GM12865 (cell line): ENCODE measurements around the gene NDUFA11.
"Not testable (repeated sequence)": the region's sequence is repeated elsewhere in the genome, so short reads cannot be mapped to it uniquely, and the experiment has no call there.

ENCODE experiments used
- DNase-seq: peaks from one replicate; pipeline ENCODE4 v3.0.0; 2010; ENCODE audit warnings: low read depth
- H3K4me3 ChIP-seq: 2 replicates; pipeline ENCODE4 v1.5.1; 2011; ENCODE audit warnings: mild to moderate bottlenecking, low read depth, low read length, control low read depth
- CTCF ChIP-seq: IDR thresholded peaks from 2 replicates; pipeline ENCODE4 v1.5.1; 2011; ENCODE audit warnings: low read length, control low read depth, low read depth, inconsistent platforms; ENCODE audit not compliant: insufficient read depth; ENCODE audit errors: missing control alignments

Gene NDUFA11

GRCh38 chr19:5880604-5881078 is 22.9 kb downstream of the NDUFA11 start:
- H3K4me3 ChIP-seq = no peak overlapping the region
- DNase-seq = no peak
- TF ChIP-seq CTCF = no peak

GRCh38 chr19:5880196-5880595 is 23.4 kb downstream of the NDUFA11 start:
- TF ChIP-seq CTCF = no peak
- no peak overlapping the region for H3K4me3 ChIP-seq

DNA sequence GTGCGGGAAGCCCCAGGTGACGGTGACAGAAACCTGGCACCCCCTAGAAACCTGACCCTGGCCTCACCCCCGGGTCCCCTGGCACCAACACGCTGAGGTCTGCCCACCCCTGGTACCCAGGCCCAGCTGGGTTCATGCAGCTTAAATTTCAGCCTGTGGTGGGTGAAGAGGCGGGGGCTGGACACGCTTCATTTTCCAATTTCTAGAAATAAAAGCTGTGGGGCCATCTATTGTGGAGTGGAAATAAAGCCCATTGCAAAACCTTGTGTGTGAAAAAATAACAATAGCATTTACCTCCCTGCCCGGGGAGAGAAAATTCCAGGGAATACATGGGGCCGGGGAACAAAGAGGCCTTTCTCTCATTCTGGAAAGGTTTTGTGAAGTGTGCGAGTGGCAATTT is 25.7 kb downstream of the NDUFA11 start:
- no peak overlapping the region for H3K4me3 ChIP-seq
- TF ChIP-seq CTCF = no peak
- DNase-seq = no peak

More at GRCh38 chr19:5880196-5880595, 23.4 kb downstream of the NDUFA11 start:
- DNase-seq = no peak

DNA sequence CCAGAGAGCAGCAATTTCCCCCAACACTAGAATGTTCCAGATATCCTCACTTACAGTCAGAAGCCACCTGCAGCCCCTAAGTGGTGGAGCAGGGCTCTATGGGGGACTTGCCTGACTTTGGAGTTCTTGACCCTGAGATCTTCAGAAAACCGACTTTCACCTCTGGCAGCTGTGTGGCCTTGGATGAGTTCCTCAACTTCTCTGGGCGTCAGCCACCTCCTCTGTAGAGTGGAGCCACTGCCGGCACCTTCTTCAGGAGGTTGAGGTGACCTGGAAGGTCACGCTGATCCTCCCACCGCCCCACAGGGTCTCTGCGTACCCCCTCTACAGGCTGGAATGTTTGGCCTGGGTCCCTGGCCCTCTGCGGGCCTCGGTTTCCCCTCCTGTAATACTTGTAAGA is 26.2 kb downstream of the NDUFA11 start:
- TF ChIP-seq CTCF = no peak
- no peak overlapping the region for H3K4me3 ChIP-seq
- DNase-seq = no peak

DNA sequence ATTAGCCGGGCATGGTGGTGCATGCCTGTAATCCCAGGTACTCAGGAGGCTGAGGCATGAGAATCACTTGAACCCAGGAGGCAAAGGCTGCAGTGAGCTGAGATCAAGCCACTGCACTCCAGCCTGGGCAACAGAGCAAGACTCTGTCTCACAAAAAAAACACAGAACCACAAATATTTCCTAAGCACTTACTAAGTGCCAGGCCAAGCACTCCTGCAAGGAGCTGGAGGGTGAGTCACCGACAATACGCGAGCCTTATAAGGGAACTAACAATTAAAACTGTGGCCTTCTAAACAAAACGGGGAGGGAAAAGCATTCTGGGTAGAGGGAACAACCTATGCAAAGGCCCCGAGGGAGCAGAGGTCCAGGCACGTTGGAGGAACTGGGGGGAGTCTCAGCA is 29.1 kb downstream of the NDUFA11 start:
- not testable (repeated sequence) for DNase-seq, H3K4me3 ChIP-seq

- no peak overlapping the region for H3K4me3 ChIP-seq
- no peak for DNase-seq
- TF ChIP-seq CTCF = no peak
These were observed 29.9 kb downstream of the NDUFA11 start for GRCh38 chr19:5873617-5874199.

DNA sequence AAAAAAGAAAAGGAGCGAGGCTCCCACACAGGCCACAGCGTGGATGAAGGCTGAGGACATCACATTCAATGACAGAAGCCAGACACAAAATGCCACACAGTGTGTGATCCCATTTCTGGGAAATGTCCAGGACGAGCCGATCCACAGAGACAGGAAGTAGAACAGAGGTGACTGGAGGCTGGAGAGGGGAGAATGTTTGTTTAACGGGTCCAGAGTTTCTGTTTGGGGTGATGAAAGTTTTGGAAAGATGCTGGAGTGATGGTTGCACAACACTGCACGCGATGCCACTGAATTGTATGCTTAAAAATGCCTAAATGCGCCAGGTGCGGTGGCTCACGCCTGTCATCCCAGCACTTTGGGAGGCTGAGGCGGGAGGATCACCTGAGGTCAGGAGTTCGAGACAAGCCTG is 32.6 kb downstream of the NDUFA11 start:
- H3K4me3 ChIP-seq = no peak overlapping the region
- no peak for DNase-seq
- TF ChIP-seq CTCF = no peak
